Measurements from ENCODE around the gene SPG7. TPM values are rescaled to one million over a fixed set of nuclear protein-coding genes. Genes with fewer than 3 reads are reported as not detected.
A peak's percentile ranks its signal among the peaks of the same experiment; 100 is the strongest.

Gene SPG7
- total RNA-seq, 1 donor from 2014 or later: 166 TPM

DNA sequence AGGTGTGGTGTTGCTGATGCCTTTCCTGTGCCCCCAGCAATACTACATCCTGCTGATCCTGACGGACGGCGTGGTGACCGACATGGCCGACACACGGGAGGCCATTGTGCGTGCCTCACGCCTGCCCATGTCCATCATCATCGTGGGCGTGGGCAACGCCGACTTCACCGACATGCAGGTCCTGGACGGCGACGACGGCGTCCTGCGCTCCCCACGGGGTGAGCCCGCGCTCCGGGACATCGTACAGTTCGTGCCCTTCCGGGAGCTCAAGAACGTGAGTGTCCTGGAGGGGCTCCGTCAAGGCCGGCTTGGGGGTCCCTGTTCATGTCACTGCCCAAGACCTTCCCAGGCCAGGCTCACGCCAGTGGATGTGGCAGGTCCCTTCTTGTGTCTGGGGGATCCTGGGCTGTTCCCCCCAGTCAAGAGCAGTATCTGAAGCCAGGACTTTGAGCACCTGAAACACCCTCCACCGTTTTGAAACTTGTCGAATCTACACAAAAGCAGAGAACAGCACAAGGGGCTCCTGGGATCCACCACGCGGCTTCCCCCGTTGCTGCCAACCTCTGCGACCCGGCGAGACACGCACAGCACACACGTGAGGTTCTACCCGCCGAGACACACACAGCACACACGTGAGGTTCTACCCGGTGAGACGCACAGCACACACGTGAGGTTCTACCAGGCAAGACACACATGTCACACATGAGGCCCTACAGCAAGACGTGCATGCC lies 87.3 kb downstream of the SPG7 start:
- H3K9me3 Mint-ChIP-seq (ENCODE audit: unreplicated experiment): peaks cover 16% of the 10 kb centered on the region
- H3K4me3 Mint-ChIP-seq (ENCODE audit: unreplicated experiment): no peak overlapping the region
- TF ChIP-seq, protein P1, sequence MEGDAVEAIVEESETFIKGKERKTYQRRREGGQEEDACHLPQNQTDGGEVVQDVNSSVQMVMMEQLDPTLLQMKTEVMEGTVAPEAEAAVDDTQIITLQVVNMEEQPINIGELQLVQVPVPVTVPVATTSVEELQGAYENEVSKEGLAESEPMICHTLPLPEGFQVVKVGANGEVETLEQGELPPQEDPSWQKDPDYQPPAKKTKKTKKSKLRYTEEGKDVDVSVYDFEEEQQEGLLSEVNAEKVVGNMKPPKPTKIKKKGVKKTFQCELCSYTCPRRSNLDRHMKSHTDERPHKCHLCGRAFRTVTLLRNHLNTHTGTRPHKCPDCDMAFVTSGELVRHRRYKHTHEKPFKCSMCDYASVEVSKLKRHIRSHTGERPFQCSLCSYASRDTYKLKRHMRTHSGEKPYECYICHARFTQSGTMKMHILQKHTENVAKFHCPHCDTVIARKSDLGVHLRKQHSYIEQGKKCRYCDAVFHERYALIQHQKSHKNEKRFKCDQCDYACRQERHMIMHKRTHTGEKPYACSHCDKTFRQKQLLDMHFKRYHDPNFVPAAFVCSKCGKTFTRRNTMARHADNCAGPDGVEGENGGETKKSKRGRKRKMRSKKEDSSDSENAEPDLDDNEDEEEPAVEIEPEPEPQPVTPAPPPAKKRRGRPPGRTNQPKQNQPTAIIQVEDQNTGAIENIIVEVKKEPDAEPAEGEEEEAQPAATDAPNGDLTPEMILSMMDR (IDR thresholded peaks at IDR 0.05; ENCODE audit: partially characterized antibody, unreplicated experiment): no peak
- H3K27ac Mint-ChIP-seq (ENCODE audit: unreplicated experiment): peak overlapping the region; percentile 62
- H3K27me3 Mint-ChIP-seq (ENCODE audit: unreplicated experiment): peaks cover 13% of the 10 kb centered on the region
- peak; percentile 10 for DNase-seq
- no peaks in the 10 kb centered on the region for H3K36me3 Mint-ChIP-seq (ENCODE audit: unreplicated experiment)
- peaks cover 14% of the 10 kb centered on the region for H3K4me1 Mint-ChIP-seq (ENCODE audit: low read depth, unreplicated experiment)

DNA sequence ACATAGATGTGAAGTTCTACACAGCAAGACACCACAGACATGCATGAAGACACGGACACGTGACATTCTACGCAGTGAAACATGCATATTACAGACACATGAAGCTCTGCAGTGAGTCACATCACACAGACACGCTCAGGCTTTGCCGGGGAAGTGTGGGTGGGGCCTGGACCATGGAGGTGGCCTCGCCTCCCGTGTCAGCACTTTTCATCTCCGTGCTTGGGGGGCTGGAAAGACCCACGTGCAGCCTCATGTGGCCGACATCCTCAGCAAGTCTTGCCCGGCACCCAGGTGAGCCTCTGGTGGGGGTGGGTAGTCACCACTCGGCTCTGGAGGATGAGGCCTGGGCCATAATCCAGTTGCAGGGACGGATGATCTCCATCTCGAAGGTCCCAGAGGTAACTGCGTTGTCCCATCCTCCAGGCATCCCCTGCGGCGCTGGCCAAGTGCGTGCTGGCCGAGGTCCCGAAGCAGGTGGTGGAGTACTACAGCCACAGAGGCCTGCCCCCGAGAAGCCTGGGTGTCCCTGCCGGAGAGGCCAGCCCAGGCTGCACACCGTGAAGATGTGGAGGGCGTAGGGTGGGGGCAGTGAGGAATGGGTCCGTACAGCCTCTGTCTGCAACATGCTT lies 88.0 kb downstream of the SPG7 start:
- Mint-ChIP-seq H3K27me3 (ENCODE audit: unreplicated experiment) (peaks cover 13% of the 10 kb centered on the region), H3K36me3 (ENCODE audit: unreplicated experiment) (no peaks in the 10 kb centered on the region), H3K4me1 (ENCODE audit: low read depth, unreplicated experiment) (peaks cover 17% of the 10 kb centered on the region), H3K4me3 (ENCODE audit: unreplicated experiment) (no peak overlapping the region), H3K9me3 (ENCODE audit: unreplicated experiment) (peaks cover 16% of the 10 kb centered on the region), H3K27ac (ENCODE audit: unreplicated experiment) (peak overlapping the region; percentile 62)
- TF ChIP-seq, protein P1 (IDR thresholded peaks at IDR 0.05; ENCODE audit: partially characterized antibody, unreplicated experiment): no peak
- peak; percentile 8 for DNase-seq

DNA sequence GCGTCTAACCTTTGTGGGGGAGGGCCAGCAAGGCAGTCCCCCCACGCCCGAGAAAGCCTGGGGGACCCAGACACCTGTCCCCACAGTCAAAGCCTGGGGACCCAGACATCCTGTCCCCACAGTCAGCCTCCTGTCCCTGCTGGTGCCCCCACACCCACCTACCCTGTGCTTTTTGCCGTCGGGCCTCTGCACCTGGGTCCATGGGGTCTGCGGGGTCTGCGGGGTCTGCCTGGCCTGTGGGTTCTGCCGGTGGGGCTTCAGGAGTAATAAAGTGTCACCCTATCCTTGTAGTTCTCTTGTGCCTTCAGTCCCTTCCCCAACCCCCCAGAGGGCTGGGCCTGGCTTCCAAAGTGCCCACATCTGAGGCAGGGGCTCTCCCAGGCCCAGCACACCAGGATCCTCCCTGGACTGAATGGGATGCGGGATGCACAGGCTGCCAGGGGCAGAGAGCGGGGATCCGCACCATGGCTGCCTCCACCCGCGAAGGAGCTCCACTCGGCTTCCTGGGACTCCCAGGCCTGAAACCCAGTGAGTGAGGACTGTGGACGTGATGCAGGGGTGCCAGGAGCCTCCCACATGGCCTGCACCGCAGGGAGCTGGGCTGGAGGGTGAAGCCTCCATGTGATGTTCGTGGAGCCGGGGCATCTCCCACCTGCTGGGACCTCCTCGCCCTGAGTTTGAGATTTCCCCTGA lies 88.9 kb downstream of the SPG7 start:
- TF ChIP-seq, protein P1 (IDR thresholded peaks at IDR 0.05; ENCODE audit: partially characterized antibody, unreplicated experiment): no peak
- Mint-ChIP-seq H3K9me3 (ENCODE audit: unreplicated experiment) (peaks cover 14% of the 10 kb centered on the region), H3K36me3 (ENCODE audit: unreplicated experiment) (no peaks in the 10 kb centered on the region), H3K4me1 (ENCODE audit: low read depth, unreplicated experiment) (peaks cover 17% of the 10 kb centered on the region), H3K27ac (ENCODE audit: unreplicated experiment) (peak overlapping the region; percentile 70), H3K27me3 (ENCODE audit: unreplicated experiment) (peaks cover 13% of the 10 kb centered on the region), H3K4me3 (ENCODE audit: unreplicated experiment) (no peak overlapping the region)
- DNase-seq: no peak

DNA sequence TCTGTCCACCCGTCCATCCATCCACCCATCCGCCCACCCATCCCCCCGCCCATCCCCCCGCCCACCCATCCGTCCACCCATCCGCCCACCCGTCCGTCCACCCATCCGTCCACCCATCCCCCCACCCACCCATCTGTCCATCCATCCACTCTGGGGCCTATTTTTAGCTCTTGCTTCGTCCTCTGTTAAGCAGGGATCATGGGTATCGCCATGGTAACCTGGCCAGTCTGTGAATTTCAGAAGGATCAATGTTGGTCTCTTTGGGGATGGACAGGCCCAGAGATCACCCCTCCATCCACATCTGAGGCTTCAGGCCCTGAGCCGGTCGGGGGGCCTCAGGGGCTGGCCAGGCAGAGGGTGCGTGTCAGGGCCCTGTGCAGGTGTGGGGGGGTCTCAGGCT lies 90.0 kb downstream of the SPG7 start:
- Mint-ChIP-seq H3K9me3 (ENCODE audit: unreplicated experiment) (peaks cover 17% of the 10 kb centered on the region), H3K4me1 (ENCODE audit: low read depth, unreplicated experiment) (peaks cover 21% of the 10 kb centered on the region), H3K4me3 (ENCODE audit: unreplicated experiment) (peak overlapping the region; percentile 28), H3K27me3 (ENCODE audit: unreplicated experiment) (peaks cover 17% of the 10 kb centered on the region), H3K27ac (ENCODE audit: unreplicated experiment) (peak overlapping the region; percentile 90), H3K36me3 (ENCODE audit: unreplicated experiment) (no peaks in the 10 kb centered on the region)
- DNase-seq: peak; percentile 73
- TF ChIP-seq, protein P1 (IDR thresholded peaks at IDR 0.05; ENCODE audit: partially characterized antibody, unreplicated experiment): no peak
